ENCODE results near the gene SPDYC. TPM values are rescaled to one million over a fixed set of nuclear protein-coding genes. Genes with fewer than 3 reads are reported as not detected.

Gene SPDYC
- total RNA-seq, 1 experiment from 2014 or later: not detected

GRCh38 chr11:65121865-65122696 lies 48.0 kb upstream of the SPDYC start, which contains the start of the genes FAU and MRPL49:
FAU (minus strand) TSS chr11:65122134; CDS start chr11:65121813, 321 bp downstream.
MRPL49 (plus strand) TSS chr11:65122321; CDS start chr11:65122347, 26 bp downstream.
- no peak for TF ChIP-seq EZH2 (IDR thresholded peaks at IDR 0.05; ENCODE audit: low read length, unreplicated experiment)
- no peak for TF ChIP-seq EZH2phosphoT487 (IDR thresholded peaks at IDR 0.05; ENCODE audit: borderline replicate concordance, low read length)
- no peaks in the 10 kb centered on the region for H3K27me3 ChIP-seq (ENCODE audit: low read length)
- H2AFZ ChIP-seq (ENCODE audit: low read length): peak within 1 kb of the TSS; percentile 60
- peaks cover 59% of the 10 kb centered on the region for H3K79me2 ChIP-seq (ENCODE audit: low read length)
- TSS peak; percentile 69 for BruUV-seq (replicated peaks)
- peak within 1 kb of the TSS; percentile 53 for H3K27ac ChIP-seq (ENCODE audit: low read length)
- POLR2A ChIA-PET (ENCODE audit: unreplicated experiment): interaction anchor here (0.5 to 1.6 kb wide), 12 partner anchors 11 to 388 kb away, joined by 3 to 24 read pairs (median 4); partner anchors contain the start of genes POLA2 and TM7SF2
- peaks cover 20% of the 10 kb centered on the region for H3F3A ChIP-seq (ENCODE audit: low read length, unreplicated experiment)
- ATAC-seq (peak; percentile 78), DNase-seq (peak; percentile 99)
- peak within 1 kb of the TSS; percentile 92 for H3K4me3 ChIP-seq (ENCODE audit: low read length)
- CTCF ChIA-PET: interaction anchor here (0.6 to 0.9 kb wide), 2 partner anchors 10 to 12 kb away, joined by 3 to 5 read pairs; partner anchors contain the start of gene TM7SF2
- no peaks in the 10 kb centered on the region for H3K9me3 ChIP-seq (ENCODE audit: low read length)
- H3K4me2 ChIP-seq (ENCODE audit: low read length): peak within 1 kb of the TSS; percentile 89
- peaks cover 21% of the 10 kb centered on the region for H3K4me1 ChIP-seq (ENCODE audit: insufficient read depth, low read length)
- H4K20me1 ChIP-seq (ENCODE audit: low read length): 0 out of 2 replicates have a peak, but pooled peaks cover 3% of the 10 kb centered on the region
- H3K36me3 ChIP-seq (ENCODE audit: low read depth, low read length): peaks cover 37% of the 10 kb centered on the region
- peak within 1 kb of the TSS; percentile 96 for H3K9ac ChIP-seq (ENCODE audit: low read length)
- H3K9me2 ChIP-seq (replicated peaks; ENCODE audit: low read length): no peaks in the 10 kb centered on the region
- intact Hi-C loops (cut with micrococcal nuclease): loop anchor here (1.0 kb wide), 1 partner anchor 13 kb away; no protein-coding TSS in a partner anchor

GRCh38 chr11:65124480-65125196 lies 45.4 kb upstream of the SPDYC start:
- Histone ChIP-seq H3K27ac (ENCODE audit: low read length) (no peak overlapping the region), H3K9ac (ENCODE audit: low read length) (no peak overlapping the region), H3K4me2 (ENCODE audit: low read length) (no peak overlapping the region), H3F3A (ENCODE audit: low read length, unreplicated experiment) (peaks cover 9% of the 10 kb centered on the region), H3K27me3 (ENCODE audit: low read length) (no peaks in the 10 kb centered on the region), H3K9me2 (replicated peaks; ENCODE audit: low read length) (no peaks in the 10 kb centered on the region), H2AFZ (ENCODE audit: low read length) (no peak overlapping the region), H3K36me3 (ENCODE audit: low read depth, low read length) (peaks cover 46% of the 10 kb centered on the region), H3K4me1 (ENCODE audit: insufficient read depth, low read length) (peaks cover 21% of the 10 kb centered on the region), H3K4me3 (ENCODE audit: low read length) (no peak overlapping the region), H3K9me3 (ENCODE audit: low read length) (no peaks in the 10 kb centered on the region), H4K20me1 (ENCODE audit: low read length) (0 out of 2 replicates have a peak, but pooled peaks cover 3% of the 10 kb centered on the region), H3K79me2 (ENCODE audit: low read length) (peaks cover 55% of the 10 kb centered on the region)
- no peak for DNase-seq
- CTCF ChIA-PET: no interaction called here
- intact Hi-C loops (cut with micrococcal nuclease): no loop called here
- TF ChIP-seq EZH2 (IDR thresholded peaks at IDR 0.05; ENCODE audit: low read length, unreplicated experiment): no peak
- ATAC-seq: no peak
- TSS peak; percentile 4 for BruUV-seq (replicated peaks)
- POLR2A ChIA-PET (ENCODE audit: unreplicated experiment): no interaction called here

DNA sequence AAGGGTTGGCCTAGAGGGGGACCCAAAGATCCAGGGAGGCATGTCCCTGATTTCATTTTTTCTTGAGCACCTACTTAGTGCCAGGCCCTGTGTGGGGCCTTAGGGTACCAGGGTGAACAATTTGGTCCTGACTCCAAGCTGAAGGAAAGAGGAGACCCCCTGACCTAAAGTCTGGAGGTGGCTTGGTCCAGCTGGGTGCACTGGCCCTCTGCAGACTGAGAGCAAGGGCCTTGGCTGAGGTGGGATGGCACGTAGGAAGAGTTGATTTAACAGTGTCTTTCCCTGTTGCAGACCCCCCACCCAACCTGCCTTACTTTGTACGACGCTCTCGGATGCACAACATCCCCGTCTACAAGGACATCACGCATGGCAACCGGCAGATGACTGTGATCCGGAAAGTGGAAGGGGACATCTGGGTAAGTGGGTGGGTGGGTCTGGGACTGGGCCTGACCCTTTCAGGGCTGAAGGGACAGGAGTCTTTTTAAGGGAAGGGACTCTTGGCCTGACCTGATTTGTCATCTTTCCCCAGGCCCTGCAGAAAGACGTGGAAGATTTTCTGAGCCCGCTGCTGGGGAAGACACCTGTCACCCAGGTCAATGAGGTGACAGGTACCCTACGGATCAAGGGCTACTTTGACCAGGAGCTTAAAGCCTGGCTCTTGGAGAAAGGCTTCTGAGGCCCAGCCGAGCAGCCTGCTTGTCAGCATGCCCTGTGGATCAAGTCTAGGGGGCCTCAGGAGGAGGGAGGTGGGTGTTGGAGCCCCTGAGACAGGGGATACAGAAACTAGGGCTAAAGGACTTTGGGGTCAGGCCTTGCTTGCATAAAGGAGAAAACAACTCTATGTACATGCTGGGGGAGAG lies 44.6 kb upstream of the SPDYC start:
- Histone ChIP-seq H4K20me1 (ENCODE audit: low read length) (0 out of 2 replicates have a peak, but pooled peaks cover under 1% of the 10 kb centered on the region), H3K4me1 (ENCODE audit: insufficient read depth, low read length) (peaks cover 19% of the 10 kb centered on the region)

More for the DNA sequence above, 44.6 kb upstream of the SPDYC start:
- no peaks in the 10 kb centered on the region for H3K9me3 ChIP-seq (ENCODE audit: low read length)
- H3K4me3 ChIP-seq (ENCODE audit: low read length): no peak overlapping the region
- H3K4me2 ChIP-seq (ENCODE audit: low read length): no peak overlapping the region
- ChIA-PET CTCF (no interaction called here), POLR2A (ENCODE audit: unreplicated experiment) (no interaction called here)
- H3K9ac ChIP-seq (ENCODE audit: low read length): no peak overlapping the region
- peaks cover 1% of the 10 kb centered on the region for H3F3A ChIP-seq (ENCODE audit: low read length, unreplicated experiment)
- ATAC-seq (no peak), DNase-seq (no peak)
- H3K79me2 ChIP-seq (ENCODE audit: low read length): peaks cover 47% of the 10 kb centered on the region
- no peak for TF ChIP-seq EZH2phosphoT487 (IDR thresholded peaks at IDR 0.05; ENCODE audit: borderline replicate concordance, low read length)
- no peak for TF ChIP-seq EZH2 (IDR thresholded peaks at IDR 0.05; ENCODE audit: low read length, unreplicated experiment)
- TF ChIP-seq CTCF (conservative IDR thresholded peaks at IDR 0.05; ENCODE audit: low read depth, low read length): no peak
- H2AFZ ChIP-seq (ENCODE audit: low read length): no peak overlapping the region
- intact Hi-C loops (cut with micrococcal nuclease): no loop called here
- no TSS peak for BruUV-seq (replicated peaks)
- H3K27ac ChIP-seq (ENCODE audit: low read length): no peak overlapping the region
- peaks cover 41% of the 10 kb centered on the region for H3K36me3 ChIP-seq (ENCODE audit: low read depth, low read length)
- H3K9me2 ChIP-seq (replicated peaks; ENCODE audit: low read length): no peaks in the 10 kb centered on the region
- H3K27me3 ChIP-seq (ENCODE audit: low read length): no peaks in the 10 kb centered on the region

Measured in PC-3 (cell line).